NCI-H82 (cell line): ENCODE data around the gene PLEKHA7.
"Not testable (repeated sequence)": the region's sequence is repeated elsewhere in the genome, so short reads cannot be mapped to it uniquely, and the experiment has no call there.

ENCODE experiments used
- DNase-seq: peaks from one replicate; lab custom pipeline; 2025; lab: John Stamatoyannopoulos, UW

Gene PLEKHA7

DNA sequence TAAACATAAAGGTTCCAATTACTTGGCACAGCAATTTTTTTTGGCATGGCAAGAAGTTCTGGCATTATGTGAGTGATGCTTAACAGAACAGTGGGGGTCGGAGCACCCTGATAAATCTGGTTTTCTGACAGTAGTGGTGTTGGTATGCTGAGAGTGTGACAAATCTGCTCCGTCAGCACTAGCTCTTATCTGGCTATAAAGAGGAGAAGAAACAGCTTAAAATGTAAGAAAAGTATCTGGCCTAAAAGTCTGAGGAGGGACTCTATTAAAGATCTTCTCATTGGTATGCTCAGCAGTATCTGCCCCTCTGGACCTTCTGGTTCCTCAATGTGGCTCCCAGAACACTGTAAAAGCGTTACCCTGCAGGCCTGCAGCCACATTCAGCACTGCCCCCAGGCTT lies 137.4 kb downstream of the PLEKHA7 start:
- DNase-seq: no peak

DNA sequence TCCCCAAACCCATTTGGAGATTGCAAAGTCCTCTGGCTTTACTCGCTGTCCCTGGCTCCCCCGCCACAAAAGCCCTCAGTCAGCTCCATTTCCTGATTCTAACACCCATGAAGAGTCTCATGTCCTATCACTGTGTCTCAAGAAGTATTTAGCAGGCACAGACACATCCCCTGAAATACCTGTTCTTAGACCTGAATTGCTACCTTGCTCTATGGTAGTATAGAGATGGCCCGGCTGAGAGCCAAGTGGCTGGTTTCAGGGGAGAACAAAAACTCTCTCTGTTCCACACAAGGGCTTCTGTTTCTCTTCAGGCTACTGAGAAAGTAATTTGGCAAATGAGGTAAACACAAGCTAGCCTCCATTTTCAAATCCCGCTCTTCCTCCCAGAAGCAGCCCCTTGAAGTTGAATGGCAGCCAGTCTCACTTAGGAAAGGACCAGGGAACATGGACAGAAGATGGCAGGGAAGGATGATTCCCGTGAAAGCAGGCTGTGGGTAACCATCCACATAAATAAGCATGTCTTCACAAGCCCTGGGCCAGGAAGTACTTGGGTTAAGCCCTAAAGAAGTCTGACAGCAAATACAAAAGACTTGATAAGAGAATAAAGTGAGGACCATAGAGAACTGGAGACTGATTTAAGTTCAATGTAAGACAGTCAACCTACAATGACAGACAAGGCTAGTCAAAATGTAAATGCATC lies 138.0 kb downstream of the PLEKHA7 start:
- no peak for DNase-seq

DNA sequence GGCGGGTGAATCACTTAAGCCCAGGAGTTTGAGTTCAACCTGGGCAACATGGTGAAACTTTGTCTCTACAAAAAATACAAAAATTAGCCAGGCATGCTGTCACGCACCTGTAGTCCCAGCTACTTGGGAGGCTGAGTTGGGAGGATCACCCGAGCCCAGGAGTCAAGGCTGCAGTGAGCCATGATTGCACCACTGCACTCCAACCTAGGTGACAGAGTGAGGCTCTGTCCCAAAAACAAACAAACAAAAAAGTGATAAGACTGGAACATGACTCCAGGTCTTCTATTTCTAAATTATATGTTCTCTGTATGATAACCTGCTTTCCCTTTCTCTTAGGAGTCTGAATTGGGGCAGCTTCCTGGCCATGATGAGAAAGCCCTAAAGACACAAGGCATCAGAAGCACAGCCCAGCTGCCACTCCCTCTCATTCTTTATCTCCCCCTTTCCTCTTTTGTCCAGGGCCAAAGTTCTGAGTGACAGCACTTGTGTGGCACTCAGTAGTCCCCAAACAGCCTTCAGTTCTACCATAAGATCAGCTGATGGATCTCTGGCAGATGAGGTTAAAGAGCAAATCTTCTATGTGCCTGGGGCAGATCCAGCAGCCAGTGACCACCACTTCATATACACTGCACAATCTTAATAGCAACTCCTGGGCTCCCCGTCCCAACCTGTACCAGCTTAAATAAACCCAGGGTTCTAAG lies 139.8 kb downstream of the PLEKHA7 start:
- no peak for DNase-seq

DNA sequence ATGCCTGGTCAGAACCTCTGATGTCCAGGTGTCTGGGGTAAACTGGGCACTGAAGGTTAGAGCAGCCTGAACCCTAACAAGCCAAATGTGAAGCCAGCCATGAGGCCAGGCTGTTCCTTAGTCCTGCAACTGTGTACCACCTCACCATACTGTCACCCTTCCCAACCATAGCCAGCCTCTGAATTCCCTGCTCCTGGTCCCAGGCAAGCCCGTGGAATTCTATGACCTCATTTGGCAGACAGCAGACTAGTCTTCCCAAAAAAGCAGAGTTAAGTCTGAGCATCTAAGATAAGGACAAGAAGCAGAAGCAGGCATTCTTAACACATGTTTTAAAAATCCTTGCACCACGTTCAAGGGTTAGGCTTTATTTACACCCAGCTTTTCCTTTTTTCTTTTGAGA lies 140.9 kb downstream of the PLEKHA7 start:
- DNase-seq: no peak

DNA sequence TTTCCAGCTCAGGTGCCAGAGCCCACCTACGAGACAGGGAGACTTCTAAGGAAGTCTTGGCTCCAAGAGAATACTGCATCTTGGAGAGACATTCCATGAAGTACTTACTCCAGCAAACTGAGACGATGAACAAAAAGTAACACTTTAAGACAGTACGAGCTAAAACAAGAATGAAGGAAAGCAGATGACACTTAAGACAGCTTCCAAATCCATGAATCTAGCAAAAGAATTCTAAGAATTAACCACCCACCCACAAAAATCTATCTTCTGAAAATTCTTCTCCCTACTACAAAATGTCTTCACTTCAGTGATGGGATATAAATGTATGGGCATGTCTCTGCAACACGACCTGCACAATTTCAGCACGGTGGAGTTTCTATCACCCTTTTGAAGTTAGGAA lies 142.8 kb downstream of the PLEKHA7 start:
- DNase-seq: no peak

DNA sequence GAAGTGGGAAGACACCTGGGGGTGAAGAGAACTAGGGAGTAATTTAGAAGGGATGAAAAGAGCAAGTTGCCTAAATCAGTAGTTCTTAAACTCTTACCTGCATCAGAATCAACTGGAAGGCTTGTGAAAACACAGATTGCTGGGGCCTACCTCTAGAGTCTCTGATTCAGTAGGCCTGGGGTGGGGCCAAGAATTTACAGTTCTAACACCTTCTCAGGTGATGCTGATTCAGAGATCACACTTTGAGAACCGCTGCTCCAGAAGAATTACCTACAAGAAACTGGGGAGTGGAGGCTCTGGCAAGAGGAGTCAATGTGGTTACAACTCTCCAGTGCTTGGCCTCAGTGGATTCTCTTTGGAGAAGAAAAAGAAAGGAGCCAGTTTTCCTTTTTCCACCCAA lies 147.1 kb downstream of the PLEKHA7 start:
- no peak for DNase-seq

DNA sequence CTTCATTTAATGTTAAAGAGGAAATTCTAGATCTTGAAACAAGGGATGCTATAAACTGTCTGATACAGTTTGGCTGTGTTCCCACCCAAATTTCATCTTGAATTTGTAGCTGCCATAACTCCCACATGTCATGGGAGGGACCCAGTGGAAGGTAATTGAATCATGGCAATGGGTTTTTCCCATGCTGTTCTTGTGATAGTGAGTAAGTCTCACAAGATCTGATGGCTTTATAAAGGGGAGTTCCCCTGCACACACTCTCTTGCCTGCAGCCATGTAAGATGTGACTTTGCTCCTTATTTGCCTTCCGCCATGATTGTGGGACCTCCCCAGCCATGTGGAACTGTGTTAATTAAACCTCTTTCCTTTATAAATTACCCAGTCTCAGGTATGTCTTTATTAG lies 149.8 kb downstream of the PLEKHA7 start:
- not testable (repeated sequence) for DNase-seq

DNA sequence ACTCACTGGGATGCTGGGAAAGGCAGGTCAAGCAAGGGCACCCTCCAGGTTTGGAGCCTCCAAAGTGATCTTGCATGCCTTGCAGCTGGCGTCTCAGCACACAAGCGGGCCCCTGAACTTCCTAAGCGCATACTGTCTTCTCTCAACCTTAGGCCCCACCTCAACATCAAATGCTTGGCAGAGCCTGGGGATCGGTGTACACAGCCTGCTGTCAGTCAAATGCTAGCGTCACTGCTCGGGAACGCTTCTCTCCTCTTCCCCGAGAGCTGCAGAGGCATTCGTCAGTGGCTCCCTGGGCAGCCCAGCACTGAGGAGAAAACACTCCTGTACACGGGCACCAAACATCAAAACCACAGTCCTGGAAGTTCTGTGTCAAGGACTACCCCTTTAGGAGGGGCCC lies 150.8 kb downstream of the PLEKHA7 start:
- no peak for DNase-seq

DNA sequence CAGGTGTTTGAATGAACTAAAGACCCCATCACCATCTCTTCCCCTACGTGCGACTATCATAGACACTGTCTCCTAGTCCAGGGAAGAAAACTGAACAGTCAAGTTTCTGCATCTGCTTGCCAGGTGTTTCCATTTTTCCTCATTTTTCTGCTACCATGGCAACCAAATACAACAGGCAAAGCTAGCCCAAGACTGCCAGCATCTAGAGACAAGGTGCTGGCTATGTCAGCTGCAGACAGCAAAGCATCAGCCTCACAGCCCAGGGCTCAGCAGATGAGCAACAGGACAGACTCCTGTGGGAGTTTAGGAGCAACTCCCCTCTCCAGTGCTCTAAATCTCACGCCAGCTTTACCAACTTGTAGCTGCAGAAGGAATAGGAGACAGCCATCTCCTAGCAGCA lies 151.5 kb downstream of the PLEKHA7 start:
- DNase-seq: no peak

DNA sequence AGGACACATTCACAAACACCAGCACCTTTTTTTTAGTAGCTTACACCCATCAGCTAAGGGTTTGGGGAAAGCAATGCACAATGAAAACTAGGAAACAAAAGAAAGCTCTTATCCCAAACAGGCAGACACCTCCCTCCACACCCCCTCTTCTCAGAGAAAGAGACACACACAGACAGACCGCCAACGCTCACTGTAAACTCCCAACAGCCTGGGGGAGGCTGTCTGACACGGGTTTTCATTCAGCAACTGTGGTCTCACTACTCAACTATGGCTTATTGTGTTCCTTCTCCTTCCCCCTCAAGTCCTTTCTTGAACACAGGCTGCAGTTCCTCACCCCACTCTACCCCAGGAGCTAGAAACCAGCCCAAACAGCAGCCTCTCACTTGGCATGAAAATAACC lies 152.4 kb downstream of the PLEKHA7 start:
- no peak for DNase-seq

DNA sequence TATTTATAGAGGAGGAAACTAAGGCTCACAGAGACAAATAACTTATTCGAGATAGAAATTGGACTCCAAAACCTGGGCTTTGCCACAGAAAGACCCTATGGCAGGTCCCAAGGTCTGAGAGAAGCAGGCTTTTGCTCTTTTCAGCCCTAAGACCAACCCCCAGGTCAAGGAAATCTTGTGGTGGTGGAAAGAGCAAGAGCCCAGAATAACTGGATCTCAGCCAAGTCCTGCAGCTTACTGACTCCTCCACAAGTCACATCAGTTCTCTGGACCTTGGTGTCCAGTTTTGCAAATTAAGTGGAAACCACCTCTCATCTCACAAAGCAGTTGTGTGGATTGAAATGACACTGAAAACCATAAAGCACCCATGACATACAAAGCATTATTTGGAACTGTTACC lies 153.6 kb downstream of the PLEKHA7 start:
- no peak for DNase-seq

DNA sequence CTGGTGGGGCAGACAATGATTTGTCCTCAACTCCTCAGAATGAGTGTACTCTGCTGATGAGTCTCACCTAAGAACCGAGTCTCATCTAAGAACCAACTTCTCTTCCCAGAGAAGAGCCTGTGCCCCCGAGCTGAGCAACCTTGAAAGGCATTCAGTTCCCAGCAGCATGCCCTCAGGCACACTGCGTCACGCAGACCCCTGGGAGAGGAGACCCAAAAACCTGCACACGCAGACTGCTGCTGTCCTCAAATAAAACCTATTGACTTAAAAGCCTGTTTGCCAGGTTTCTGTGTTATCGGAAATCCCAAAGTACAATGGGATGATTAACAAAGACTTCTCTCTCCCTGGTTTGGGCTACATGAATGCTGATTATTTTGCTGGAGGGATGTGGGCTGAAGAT lies 154.6 kb downstream of the PLEKHA7 start:
- DNase-seq: no peak

DNA sequence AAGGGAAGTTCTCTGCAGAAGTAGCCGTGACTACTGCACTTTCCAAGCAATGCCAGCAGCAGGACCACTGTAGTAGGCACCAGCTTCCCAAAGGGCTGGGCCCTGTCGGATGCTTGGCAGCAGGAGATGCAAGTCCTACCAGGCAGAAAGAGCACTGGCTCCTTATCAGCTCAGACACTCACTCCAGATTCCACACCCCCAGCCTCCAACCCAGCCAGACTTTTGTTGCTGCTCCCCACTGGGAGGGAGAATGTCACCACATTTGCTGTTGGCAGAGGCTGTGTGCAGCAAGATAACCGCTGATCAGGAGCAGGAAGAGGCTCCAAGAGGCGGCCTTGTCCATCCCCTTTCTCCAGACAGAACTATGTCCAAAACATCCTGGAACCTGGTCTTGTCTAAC lies 157.0 kb downstream of the PLEKHA7 start:
- no peak for DNase-seq

DNA sequence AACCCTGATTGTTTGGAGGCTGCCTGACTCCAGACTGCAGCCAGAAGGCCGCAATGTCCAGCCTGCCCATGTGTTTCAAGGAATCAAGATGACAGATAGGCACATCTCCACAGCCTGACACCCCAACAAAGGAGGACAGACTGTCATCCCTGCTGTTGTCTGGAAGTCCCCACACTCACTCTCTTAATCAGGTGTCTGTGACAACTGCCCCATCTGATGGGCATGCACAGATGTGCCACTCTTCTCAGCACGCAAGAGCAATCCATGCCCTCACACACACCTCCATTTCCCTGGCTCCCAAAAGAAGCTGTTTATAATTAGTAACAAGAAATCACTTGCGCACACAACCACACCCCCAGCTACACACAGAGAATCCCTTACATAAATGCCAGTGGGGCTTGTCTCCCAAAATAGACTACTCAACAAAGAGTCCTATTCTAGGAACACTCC lies 158.2 kb downstream of the PLEKHA7 start:
- DNase-seq: no peak

DNA sequence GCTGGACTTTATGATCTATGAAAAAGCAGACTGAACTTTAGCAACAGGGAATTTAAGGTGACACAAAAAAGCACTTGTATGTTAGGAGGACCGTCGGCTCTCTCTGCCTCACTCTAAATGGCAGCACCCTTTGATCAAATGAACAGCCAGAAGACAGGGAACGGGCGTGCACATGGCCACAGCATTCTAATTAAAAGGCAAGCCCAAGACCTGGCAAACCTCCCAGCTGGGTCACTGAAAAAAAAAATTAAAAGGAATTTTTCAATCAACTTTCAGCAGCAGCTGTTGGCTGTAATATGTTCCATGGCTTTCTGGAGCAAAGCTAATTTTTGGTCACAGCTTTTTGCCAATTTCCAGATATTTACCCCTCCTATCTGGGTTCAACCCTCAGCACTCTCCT lies 159.2 kb downstream of the PLEKHA7 start:
- no peak for DNase-seq

DNA sequence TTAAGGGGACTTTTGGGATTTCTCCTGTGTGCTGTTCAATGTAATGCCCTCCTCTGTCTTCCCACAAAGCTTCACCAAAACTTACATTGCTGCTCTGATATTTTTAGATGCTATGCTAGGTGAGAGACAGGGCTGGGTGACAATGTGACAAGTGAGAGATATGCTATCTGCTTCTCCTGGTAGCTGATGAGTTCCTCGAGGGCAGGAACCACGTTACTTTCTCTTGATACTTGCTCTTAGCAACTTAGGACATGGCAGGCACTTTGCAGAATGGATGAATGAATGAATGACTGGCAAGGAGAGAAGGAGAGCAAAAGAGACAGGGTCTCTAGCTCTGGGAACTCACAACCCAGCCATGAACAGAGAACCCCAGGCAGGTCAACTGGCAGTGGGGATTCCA lies 160.4 kb downstream of the PLEKHA7 start:
- no peak for DNase-seq

DNA sequence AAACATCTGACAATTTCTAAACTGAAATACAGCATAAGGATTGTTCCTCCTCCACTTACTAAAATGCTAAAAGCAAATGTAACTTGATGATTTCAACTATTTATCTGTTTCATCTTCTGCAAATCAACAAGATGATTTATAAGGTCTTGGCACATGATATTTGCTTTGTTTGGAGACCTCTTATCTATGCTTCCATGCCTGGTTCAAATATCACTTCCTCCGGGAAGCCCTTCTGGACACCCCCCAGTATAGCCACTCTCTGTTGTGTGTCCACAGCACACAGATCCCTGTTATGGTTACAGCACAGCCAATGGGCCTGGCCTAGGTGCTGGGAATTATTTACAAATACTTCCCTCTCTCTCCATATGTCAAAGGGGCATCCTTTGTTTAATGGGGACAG lies 160.9 kb downstream of the PLEKHA7 start:
- no peak for DNase-seq

DNA sequence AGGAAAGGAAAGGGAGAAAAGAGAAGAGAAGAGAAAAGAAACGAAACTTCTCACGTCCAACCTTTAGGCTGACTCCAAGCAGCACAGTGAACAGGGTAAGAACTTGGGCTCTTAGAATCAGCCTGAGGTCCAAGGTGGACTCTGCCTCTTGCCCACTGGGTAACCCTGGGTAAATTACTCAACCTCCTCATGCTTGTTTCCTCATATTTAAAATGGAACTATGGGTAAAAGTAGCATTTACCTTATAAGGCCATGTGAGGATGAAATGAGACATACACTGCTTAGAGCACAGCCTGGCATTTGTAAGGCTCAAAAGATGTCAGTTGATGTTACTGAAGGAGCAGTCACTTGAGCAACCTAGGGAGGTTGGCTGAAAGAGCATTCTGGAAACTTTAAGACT lies 167.9 kb downstream of the PLEKHA7 start:
- DNase-seq: no peak

DNA sequence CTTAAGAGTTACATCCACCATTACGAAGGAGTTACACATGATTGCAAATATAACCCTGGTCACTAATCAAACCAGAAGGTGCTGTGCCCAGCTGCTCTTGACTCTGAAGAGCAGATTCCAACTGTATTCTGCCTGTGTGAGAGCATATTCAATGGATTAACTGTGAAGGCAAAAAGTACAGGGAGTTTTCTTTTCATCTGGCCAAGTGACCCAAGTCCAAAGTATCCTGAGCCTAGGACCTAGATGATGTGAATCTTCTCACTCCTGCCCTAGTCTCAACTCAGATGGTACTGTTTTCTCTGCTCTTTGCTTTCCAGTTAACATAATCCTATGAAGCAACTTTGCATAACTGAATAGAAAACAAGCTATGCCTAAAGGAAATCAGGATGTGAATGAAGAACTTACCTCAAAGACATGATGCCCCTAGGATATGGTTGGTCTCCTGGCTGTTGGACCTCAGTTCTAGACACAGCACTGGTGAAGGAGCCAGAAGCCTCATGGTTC lies 169.9 kb downstream of the PLEKHA7 start:
- DNase-seq: no peak

DNA sequence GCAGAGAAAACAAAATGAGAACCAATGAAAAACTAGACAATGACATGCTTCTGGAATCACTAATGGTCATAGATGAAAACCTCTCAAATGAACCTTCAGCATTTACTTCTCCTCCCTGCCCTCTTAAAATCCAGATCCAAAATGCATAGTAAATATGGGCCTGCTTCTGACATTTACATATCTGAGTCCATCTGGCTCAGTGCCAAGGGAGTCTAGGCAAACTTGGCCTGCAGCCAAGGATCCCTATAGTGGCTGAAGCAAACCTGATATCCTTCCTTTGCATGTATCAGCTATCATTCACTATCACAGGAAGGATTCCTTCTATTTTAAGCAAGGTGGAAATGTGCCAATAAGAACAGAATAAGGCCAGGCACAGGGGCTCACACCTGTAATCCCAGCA lies 170.9 kb downstream of the PLEKHA7 start:
- DNase-seq: peak; percentile 12

DNA sequence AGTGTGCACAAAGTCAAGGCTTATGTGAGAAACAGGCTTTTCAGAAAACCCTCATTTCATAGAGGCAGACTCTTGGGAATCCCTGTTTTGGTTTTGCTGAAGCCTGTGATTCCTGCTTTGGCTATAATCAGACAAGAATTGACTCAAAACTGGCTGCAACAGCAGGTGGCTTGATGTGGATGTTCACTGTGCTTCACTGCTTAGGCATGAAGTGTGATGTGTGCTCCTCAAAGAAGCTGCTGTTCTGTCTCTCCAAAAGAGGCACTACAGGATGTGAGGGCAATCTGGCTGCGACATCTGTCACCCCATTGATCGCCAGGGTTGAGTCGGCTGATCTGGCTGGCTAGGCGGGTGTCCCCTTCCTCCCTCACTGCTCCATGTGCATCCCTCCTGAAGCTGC lies 172.2 kb downstream of the PLEKHA7 start:
- peak; percentile 36 for DNase-seq

DNA sequence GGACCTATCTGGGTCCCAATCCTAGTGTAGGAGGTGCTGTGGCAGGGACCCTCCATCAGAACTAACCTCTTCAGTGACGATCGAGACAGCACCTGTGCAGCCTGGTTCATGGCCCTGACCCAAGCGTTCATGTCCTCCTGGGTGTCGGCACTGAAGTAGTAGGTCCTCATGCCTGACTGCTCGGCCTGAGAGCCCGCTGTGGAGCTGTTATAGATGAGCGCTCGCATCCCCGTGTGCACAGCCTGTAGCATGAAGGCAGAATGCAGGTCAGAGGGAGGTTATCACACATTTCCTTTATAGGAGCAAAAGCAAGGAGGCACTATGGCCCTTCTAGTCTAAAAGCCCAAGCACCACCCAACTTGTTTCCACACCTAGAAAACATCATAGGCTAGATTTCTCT lies 172.7 kb downstream of the PLEKHA7 start:
- DNase-seq: no peak

DNA sequence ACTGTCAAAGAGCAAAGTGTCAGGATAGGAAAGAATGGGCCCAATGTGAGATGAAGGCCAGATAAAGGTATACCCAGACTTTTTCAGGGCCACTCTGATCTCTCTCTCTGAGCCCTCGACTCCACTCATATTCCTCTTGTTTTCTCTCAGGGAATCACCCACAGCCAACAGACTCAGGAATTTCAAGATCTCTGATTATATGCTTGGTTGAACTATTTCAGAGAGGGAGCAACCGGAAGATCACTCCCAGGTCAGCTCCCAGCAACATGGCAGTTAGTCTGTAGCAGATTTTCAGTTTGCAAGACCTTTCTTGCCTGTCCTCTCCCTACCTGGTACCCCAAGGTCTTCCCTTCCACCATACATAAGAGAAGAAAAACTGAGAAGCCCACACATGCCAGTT lies 173.3 kb downstream of the PLEKHA7 start:
- DNase-seq: no peak

DNA sequence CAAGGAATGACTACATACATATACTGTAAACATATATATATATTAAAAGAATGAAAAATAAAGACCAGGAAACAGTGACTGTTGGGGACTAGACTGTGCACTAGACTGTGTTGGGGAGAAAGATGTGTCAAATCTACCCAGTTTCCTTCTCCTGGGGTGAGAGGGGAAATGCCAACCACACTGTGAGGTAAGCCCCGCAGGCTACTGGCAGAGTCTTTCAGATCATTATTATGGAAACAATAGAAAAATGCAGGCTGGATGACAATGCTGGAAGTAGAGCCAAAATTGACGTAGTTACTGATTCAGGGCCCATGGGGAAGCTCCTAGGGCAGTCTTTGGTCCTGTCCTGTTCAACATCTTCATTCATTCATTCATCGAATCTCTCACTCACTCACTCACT lies 174.4 kb downstream of the PLEKHA7 start:
- DNase-seq: no peak
